COR-L47 (cell line): Measurements from ENCODE around the gene CHST14.

Experiments used
- DNase-seq: peaks from one replicate; lab custom pipeline; 2025; lab: John Stamatoyannopoulos, UW

The CHST14 gene

DNA sequence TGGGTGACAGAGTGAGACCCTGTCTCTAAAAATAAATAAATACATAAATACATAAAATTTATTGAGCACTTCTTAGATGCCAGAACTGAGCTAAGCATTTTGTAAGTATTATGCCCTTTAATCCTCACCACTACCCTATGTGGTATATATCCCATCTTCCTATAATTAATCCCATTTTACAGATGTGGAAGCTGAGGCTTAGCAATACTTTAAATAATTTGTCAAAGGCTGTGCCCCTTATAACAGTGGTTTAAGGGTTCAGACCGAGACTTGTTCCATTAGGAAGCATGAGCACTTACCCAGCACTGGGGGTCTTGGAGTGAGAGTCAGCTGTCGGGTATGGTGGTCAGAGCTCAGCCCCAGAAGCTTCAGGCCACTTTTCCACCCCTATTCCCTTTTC, 7.5 kb upstream of the CHST14 start:
- no peak for DNase-seq

GRCh38 chr15:40463886-40464545, 6.8 kb upstream of the CHST14 start:
- DNase-seq: no peak

DNA sequence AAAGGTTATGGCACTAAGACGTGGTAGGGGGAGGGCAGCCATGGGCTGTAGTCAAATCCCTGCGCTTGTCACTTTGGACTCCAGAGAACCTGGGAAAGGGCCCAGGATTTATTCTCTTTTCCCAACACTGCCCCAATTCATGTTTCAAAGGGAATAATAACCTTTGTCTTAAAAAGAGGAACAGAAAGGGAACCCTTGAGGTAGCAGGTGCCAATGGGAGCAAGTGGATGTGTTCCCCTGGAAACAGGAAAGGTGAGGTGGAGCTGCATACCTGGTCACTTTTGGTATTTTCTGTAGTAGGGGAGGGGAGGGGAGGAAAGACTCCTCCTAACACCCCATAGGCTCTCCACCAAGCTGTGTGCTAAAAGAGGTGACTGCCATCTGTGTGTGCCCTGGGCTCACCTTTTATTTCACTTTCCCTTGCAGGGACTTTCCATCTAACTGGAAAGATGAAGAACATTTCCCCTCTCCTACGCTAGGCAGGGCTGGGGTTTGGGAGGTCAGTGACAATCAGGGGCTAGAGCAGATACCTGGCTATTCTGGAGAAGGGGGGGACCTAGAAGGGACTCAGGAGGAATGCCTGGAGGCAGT, 6.1 kb upstream of the CHST14 start:
- DNase-seq: no peak

GRCh38 chr15:40465939-40466338, 4.8 kb upstream of the CHST14 start:
- DNase-seq: no peak

DNA sequence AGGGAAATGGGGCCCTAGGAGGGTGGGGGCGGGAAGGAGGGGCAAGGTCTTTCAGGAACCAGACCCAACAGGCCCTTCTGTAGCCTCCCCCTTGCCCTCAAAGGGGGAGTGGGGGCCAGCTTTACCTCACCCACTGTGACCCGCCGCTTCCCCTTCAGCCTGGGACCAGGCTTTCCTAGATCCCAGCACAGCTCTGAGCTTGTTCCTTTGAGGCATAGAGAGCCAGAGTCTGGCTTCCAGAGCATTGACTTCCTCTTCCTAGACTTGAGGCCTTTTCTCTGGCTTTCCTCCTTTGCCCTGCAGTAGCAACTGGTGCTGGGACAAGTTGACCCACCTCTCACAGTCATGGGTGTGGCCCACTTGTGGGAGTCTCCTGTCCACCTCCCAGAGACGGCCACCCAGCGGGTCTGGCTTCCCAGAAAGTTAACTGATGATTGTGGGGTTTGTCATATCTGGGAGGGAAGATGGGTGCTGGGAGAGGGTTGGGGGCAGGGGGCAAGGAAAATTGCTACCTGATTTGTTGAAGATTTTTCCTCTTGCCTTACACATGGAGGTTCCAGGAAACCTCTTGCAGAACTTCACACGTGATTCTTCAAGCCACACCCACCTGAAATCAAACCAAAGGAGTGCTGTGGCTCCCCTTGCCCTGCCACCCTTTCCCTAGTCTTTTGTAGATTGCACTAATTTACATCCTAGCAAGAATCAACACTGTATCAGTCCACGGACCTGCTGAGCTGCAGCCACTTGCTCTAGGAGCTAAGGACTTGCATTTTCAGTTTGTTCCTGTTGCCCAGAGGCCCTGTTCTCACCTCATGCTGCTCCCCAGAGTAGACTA, 4.1 kb upstream of the CHST14 start:
- DNase-seq: no peak

DNA sequence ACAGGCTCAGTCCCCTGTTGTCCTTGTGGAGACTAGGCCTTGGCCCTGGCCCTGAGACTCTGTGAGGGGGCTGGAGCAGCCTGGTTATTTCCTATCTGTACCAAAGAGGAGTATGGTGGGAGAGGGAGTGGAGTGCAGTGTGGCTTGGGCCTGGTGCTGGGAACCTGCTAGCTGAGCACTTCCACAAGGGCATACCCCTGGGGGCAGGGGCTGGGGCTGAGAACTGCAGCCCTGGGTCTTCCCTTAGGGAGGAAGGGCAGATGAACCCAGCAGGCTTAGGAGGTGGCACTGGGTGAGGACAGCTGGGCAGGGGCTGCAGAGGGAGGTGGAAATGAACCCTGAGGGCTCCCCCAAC, 3.5 kb upstream of the CHST14 start:
- no peak for DNase-seq

DNA sequence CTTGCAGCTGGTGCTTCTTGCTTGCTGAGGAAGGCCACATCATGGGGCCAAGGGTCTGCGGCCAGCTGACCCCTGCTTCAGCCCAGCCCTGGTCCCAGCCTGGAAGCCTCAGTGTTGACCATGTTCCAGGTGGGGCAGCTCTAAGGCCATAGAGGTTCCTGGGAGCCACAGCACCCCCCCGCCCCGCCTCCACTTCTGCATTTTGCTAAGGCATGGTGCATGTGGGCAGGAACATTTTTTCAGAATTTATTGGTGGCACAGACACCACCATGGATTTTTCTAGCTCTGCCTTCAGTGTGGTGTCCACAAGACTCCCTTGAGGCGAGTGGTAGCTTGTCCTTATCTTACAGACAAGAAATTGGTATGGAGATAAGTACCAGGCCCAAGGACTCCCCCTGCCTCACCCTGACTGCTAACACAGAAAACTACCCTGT, 1.9 kb upstream of the CHST14 start:
- DNase-seq: no peak

- no peak for DNase-seq
Measured at GRCh38 chr15:40469776-40470390, 901 bp upstream of the CHST14 start.

- DNase-seq: peak; percentile 23
Measured at GRCh38 chr15:40471105-40471807, 472 bp downstream of the CHST14 start.

DNA sequence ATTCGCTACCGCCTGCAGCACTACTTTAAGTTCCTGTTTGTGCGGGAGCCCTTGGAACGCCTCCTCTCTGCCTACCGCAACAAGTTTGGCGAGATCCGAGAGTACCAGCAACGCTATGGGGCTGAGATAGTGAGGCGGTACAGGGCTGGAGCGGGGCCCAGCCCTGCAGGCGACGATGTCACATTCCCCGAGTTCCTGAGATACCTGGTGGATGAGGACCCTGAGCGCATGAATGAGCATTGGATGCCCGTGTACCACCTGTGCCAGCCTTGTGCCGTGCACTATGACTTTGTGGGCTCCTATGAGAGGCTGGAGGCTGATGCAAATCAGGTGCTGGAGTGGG, 995 bp downstream of the CHST14 start:
- DNase-seq: no peak

DNA sequence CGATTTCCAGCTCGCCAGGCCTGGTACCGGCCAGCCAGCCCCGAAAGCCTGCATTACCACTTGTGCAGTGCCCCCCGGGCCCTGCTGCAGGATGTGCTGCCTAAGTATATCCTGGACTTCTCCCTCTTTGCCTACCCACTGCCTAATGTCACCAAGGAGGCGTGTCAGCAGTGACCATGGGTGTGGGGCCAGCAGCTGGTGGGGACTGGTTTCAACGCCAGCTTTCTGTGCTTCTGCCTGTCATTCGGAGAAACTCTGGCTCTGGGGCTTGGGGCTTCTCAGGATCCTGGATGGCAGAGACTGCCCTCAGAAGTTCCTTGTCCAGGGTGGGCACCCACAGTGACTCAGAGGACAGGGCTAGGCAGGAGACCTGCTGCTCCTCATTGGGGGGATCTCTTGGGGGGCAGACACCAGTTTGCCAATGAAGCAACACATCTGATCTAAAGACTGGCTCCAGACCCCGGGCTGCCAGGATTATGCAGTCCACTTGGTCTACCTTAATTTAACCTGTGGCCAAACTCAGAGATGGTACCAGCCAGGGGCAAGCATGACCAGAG, 1.5 kb downstream of the CHST14 start:
- DNase-seq: no peak

GRCh38 chr15:40474581-40474980, 3.8 kb downstream of the CHST14 start:
- no peak for DNase-seq

- no peak for DNase-seq
Measured at GRCh38 chr15:40477642-40478327, 7.0 kb downstream of the CHST14 start.

GRCh38 chr15:40479024-40479423, 8.2 kb downstream of the CHST14 start:
- no peak for DNase-seq

DNA sequence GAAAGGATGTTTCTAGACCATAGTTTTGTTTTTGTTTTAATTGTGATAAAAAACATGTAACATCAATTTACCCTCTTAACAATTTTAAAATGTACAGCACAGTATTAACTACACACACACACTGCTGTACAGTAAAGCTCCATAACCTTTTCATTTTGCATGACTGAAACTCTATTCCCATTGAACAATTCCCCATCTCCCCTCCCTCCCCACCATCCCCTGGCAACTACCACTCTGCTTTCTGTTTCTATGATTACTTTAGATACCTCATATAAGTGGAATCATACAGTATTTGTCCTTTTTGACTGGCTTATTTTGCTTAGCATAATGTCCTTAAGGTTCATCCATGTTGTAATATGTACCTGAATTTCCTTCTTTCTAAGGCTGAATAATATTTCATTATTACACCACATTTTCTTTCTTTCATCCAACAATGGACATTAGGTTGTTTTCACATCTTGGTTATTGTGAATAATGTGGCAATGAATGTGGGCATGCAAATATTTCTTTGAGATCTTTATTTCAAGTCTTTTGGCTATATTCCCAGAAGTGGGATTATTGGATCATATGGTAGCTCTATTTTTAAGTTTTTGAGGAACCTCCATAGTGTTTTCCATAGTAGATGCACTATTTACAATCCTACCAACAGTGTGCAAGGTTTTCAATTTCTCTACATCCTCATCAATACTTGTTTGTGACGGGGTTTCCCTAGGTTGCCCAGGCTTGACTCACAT, 10.7 kb downstream of the CHST14 start:
- DNase-seq: no peak

- DNase-seq: no peak
Measured at GRCh38 chr15:40483919-40484318, 13.1 kb downstream of the CHST14 start.

GRCh38 chr15:40486066-40486770, 15.4 kb downstream of the CHST14 start:
- no peak for DNase-seq

DNA sequence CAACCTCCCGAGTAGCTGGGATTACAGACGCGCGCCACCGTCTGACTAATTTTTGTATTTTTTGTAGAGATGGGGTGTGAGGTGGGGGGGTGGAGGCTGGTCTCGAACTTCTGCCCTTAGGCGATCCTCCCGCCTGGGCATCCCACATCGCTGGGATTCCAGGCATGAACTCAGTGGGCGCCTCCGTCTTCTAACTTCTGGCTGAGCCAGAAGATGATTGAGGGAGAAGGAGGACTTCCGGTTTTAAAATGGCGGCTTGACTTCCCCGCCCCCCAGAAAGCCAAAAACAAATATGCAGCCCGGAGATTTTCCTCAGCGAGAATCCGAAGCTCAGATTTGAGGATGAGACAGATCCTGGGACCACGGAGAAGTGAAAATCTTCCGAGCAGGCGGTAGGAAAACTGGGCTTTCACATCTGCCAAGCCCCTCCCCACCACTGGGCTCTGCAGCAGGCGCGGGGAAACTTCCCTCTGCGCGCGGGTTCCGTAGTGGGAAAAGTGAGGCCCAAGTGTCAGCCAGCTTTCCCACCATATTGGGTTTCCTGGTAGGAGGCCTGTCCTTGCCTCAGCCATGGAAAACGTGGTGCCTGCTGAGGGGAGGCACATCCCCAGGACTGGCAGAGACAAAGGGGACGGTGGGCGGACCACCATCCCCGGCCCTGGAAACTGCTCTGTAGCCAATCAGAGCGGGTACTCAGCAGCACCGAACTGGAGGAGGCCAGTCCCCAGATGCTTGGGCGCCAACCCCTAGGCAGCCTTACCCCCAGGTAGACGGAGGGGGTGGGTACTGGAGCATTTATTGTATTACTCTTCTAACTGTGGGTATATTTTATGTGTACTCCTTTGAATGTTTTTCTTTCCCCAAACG, 17.3 kb downstream of the CHST14 start:
- no peak for DNase-seq
